Panc1 (cell line): ENCODE data around the gene LURAP1L. TPM values are rescaled to one million over a fixed set of nuclear protein-coding genes. Genes with fewer than 3 reads are reported as not detected.

Experiments used
- ATAC-seq: fragments of 200-7000 bp; cut with Tn5 transposase; 2 replicates; pipeline ENCODE4 v1.9.1; 2020; ENCODE audit warnings: mild to moderate bottlenecking, moderate library complexity
- BruUV-seq: library from RNA; stranded (reverse); fragments of 400-500 nt; replicated peaks from 2 replicates; lab custom pipeline; 2021; lab: Mats Ljungman, UMichigan
- CTCF ChIA-PET: fragments of 300-600 bp; sonication (Branson Sonifier 250); formaldehyde crosslinking; loops from one replicate; lab custom pipeline; 2022; ENCODE audit warnings: antibody characterized with exemption; lab: Charles Lee
- POLR2A ChIA-PET: fragments of 300-600 bp; sonication (Branson Sonifier 250); formaldehyde crosslinking; loops from one replicate; lab custom pipeline; 2022; ENCODE audit warnings: antibody characterized with exemption; lab: Charles Lee
- DNase-seq: peaks from one replicate; pipeline ENCODE4 v3.0.0-alpha.2; 2010; ENCODE audit warnings: low read depth, low spot score
- H3K27ac ChIP-seq: 2 replicates; pipeline ENCODE4 v1.5.1; 2011; ENCODE audit warnings: mild to moderate bottlenecking, low read length, inconsistent platforms
- H3K27me3 ChIP-seq: fragments of 200-500 bp; sonication (Bioruptor generic); 2 replicates; pipeline ENCODE4 v1.6.0; 2014; ENCODE audit warnings: low read length, inconsistent platforms; ENCODE audit not compliant: control insufficient read depth, insufficient read depth
- H3K36me3 ChIP-seq: fragments of 200-500 bp; sonication (Bioruptor generic); 2 replicates; pipeline ENCODE4 v1.5.1; 2014; ENCODE audit warnings: inconsistent platforms, mild to moderate bottlenecking, low read length, moderate library complexity; ENCODE audit not compliant: control insufficient read depth, insufficient read depth
- H3K4me1 ChIP-seq: 2 replicates; pipeline ENCODE4 v1.5.1; 2011; ENCODE audit warnings: inconsistent platforms, mild to moderate bottlenecking, low read length, moderate library complexity; ENCODE audit not compliant: control insufficient read depth, insufficient read depth
- H3K4me3 ChIP-seq, 2 experiments: 2 replicates each; pipeline ENCODE4 v1.5.1; 2011 to 2012; ENCODE audit warnings: low read depth in 2 of 2, low read length in 2 of 2, mild to moderate bottlenecking in 2 of 2, inconsistent platforms in 1 of 2, moderate library complexity in 1 of 2
- H3K9me3 ChIP-seq: fragments of 200-500 bp; sonication (Bioruptor generic); 2 replicates; pipeline ENCODE4 v1.5.1; 2014; ENCODE audit warnings: low read depth, mild to moderate bottlenecking, inconsistent platforms, low read length, moderate library complexity; ENCODE audit not compliant: control insufficient read depth, insufficient read depth
- CTCF ChIP-seq: fragments of 450-650 bp; IDR thresholded peaks from 2 replicates; pipeline ENCODE4 v1.5.1; 2017; ENCODE audit warnings: mild to moderate bottlenecking
- POLR2AphosphoS5 ChIP-seq: IDR thresholded peaks from 2 replicates; pipeline ENCODE4 v1.6.1; 2012; ENCODE audit warnings: mild to moderate bottlenecking, low read depth, low read length, moderate library complexity
- SIN3A ChIP-seq: IDR thresholded peaks from 2 replicates; pipeline ENCODE4 v1.6.1; 2012; ENCODE audit warnings: low read depth, mild to moderate bottlenecking, low read length, moderate library complexity, borderline replicate concordance; ENCODE audit not compliant: insufficient read depth
- TCF7L2 ChIP-seq: IDR thresholded peaks from 2 replicates; pipeline ENCODE4 v1.6.1; 2011; ENCODE audit warnings: mild to moderate bottlenecking, low read depth, low read length, inconsistent platforms
- in situ Hi-C: cut with HindIII; loops from 2 replicates; pipeline ENCODE4 v1.10.0; 2016; ENCODE audit warnings: low sequenced_read_pairs, low pct_unique_long_range_greater_than_20kb
- intact Hi-C: fragments of 100-400 bp; cut with micrococcal nuclease; formaldehyde crosslinking; loops from one replicate; pipeline ENCODE4 v1.10.0; 2022; ENCODE audit not compliant: unreplicated experiment
- total RNA-seq: library from RNA; stranded (reverse); gene quantifications from one replicate; pipeline ENCODE4 v1.2.1, GENCODE V29; 2021; ENCODE audit not compliant: unreplicated experiment
- TF ChIP-seq, protein P1 (sequence below), 2 experiments: IDR thresholded peaks; 2 replicates each; pipeline ENCODE4 v1.6.1; 2011 to 2012; ENCODE audit warnings: low read depth in 2 of 2, control low read depth in 1 of 2, low read length in 1 of 2, mild to moderate bottlenecking in 1 of 2, moderate library complexity in 1 of 2; ENCODE audit not compliant: insufficient read depth in 1 of 2

LURAP1L gene
- total RNA-seq, 1 experiment from 2014 or later = 6.8 TPM

DNA sequence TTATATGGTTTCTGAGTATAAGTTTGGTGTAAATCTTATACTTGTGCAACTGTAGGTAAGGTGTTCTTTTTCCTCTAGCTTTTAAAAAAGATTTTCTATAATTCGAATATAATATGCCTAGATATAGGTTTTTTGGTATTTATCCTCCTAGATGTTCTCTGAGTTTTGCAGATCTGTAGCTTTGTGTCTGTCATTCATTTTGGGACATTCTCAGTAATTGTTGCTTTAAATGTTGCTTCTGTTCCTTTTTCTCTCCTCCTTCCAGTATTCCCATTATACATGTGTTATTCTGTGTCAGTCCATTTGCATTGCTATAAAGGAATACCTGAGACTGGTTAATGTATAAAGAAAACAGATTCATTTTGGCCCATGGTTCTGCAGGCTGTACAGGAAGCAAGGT lies 33.7 kb downstream of the LURAP1L start:
- in situ Hi-C loops (no loop called here), intact Hi-C loops (no loop called here)
- ChIA-PET CTCF (no interaction called here), POLR2A (no interaction called here)
- BruUV-seq = no TSS peak
- no peak overlapping the region for H3K27ac ChIP-seq
- H3K9me3 ChIP-seq = no peaks in the 10 kb centered on the region
- no peak overlapping the region for H3K4me3 ChIP-seq
- no peaks in the 10 kb centered on the region for H3K27me3 ChIP-seq
- H3K4me1 ChIP-seq = peaks cover 13% of the 10 kb centered on the region; the same call in 1 of the 2 replicates
- no peak for ATAC-seq
- no peak for DNase-seq
- TF ChIP-seq, protein P1, sequence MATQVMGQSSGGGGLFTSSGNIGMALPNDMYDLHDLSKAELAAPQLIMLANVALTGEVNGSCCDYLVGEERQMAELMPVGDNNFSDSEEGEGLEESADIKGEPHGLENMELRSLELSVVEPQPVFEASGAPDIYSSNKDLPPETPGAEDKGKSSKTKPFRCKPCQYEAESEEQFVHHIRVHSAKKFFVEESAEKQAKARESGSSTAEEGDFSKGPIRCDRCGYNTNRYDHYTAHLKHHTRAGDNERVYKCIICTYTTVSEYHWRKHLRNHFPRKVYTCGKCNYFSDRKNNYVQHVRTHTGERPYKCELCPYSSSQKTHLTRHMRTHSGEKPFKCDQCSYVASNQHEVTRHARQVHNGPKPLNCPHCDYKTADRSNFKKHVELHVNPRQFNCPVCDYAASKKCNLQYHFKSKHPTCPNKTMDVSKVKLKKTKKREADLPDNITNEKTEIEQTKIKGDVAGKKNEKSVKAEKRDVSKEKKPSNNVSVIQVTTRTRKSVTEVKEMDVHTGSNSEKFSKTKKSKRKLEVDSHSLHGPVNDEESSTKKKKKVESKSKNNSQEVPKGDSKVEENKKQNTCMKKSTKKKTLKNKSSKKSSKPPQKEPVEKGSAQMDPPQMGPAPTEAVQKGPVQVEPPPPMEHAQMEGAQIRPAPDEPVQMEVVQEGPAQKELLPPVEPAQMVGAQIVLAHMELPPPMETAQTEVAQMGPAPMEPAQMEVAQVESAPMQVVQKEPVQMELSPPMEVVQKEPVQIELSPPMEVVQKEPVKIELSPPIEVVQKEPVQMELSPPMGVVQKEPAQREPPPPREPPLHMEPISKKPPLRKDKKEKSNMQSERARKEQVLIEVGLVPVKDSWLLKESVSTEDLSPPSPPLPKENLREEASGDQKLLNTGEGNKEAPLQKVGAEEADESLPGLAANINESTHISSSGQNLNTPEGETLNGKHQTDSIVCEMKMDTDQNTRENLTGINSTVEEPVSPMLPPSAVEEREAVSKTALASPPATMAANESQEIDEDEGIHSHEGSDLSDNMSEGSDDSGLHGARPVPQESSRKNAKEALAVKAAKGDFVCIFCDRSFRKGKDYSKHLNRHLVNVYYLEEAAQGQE (IDR thresholded peaks at IDR 0.05; ENCODE audit: insufficient read depth in 1 of 2, low read depth in 2 of 2, low read length in 1 of 2) = no peak
- TF ChIP-seq SIN3A = no peak
- TF ChIP-seq CTCF = no peak
- TF ChIP-seq POLR2AphosphoS5 = no peak
- no peak for TF ChIP-seq TCF7L2
- no peaks in the 10 kb centered on the region; the same call in 1 of the 2 replicates for H3K36me3 ChIP-seq

GRCh38 chr9:12809720-12810119 lies 34.9 kb downstream of the LURAP1L start:
- CTCF ChIA-PET = no interaction called here
- in situ Hi-C loops = no loop called here

More at GRCh38 chr9:12809720-12810119, 34.9 kb downstream of the LURAP1L start:
- Histone ChIP-seq H3K4me1 (peaks cover 13% of the 10 kb centered on the region; the same call in 1 of the 2 replicates), H3K27ac (peak overlapping the region; percentile 44; the same call in 1 of the 2 replicates), H3K27me3 (no peaks in the 10 kb centered on the region), H3K4me3 (no peak overlapping the region), H3K9me3 (no peaks in the 10 kb centered on the region), H3K36me3 (no peaks in the 10 kb centered on the region; the same call in 1 of the 2 replicates)
- DNase-seq = no peak
- ATAC-seq = no peak
- POLR2A ChIA-PET = no interaction called here
- BruUV-seq = no TSS peak
- intact Hi-C loops = no loop called here
- TF ChIP-seq POLR2AphosphoS5 (no peak), CTCF (no peak), SIN3A (no peak), TCF7L2 (no peak)
- TF ChIP-seq, protein P1 (IDR thresholded peaks at IDR 0.05; ENCODE audit: insufficient read depth in 1 of 2, low read depth in 2 of 2, low read length in 1 of 2) = no peak
